SK-N-MC (cell line): ENCODE measurements around the gene CFHR2.
"Not testable (repeated sequence)": the region's sequence is repeated elsewhere in the genome, so short reads cannot be mapped to it uniquely, and the experiment has no call there.

ENCODE experiments used
- EZH2 ChIP-seq: fragments of 200-600 bp; sonication (generic); IDR thresholded peaks from one replicate; pipeline ENCODE4 v1.6.1; 2017; ENCODE audit warnings: antibody characterized with exemption
- FOXP2 ChIP-seq: optimal IDR thresholded peaks from 2 replicates; pipeline ENCODE3; 2011; ENCODE audit warnings: mild to moderate bottlenecking, moderate library complexity; ENCODE audit not compliant: insufficient read depth; ENCODE audit errors: extremely low read length, control extremely low read depth
- POLR2AphosphoS5 ChIP-seq: IDR thresholded peaks from 2 replicates; pipeline ENCODE4 v1.6.1; 2012; ENCODE audit warnings: mild to moderate bottlenecking, low read depth, low read length, borderline replicate concordance

DNA sequence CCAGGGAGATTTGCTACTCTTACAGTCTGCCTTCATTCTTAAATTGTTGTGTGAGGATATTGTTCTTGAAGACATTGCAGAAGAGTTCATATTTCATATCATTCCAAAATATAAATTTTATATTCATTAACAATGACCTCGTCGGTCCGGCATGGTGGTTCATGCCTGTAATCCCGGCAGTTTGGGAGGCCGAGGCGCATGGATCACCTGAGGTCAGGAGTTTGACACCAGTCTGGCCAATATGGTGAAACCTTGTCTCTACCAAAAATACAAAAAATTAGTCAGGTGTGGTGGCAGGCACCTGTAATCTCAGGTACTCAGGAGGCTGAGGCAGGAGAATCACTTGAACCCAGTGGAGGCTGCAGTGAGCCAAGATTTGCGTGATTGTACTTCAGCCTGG, 38.7 kb downstream of the CFHR2 start:
- TF ChIP-seq POLR2AphosphoS5, EZH2, FOXP2: not testable (repeated sequence)
